ENCODE results near the gene PTHLH. TPM values are rescaled to one million over a fixed set of nuclear protein-coding genes. Genes with fewer than 3 reads are reported as not detected.

The PTHLH gene
- total and polyA plus RNA-seq, 2 donors (not counting 1 experiment from before 2014, with no cell fraction given), result not detected

GRCh38 chr12:27915536-27915935, 57.0 kb downstream of the PTHLH start:
- POLR2A ChIA-PET, result no interaction called here

GRCh38 chr12:27915021-27915420, 57.5 kb downstream of the PTHLH start:
- ATAC-seq (ENCODE audit: low read depth), result no peak
- intact Hi-C loops (cut with micrococcal nuclease), result no loop called here
- no peak overlapping the region for H3K4me3 Mint-ChIP-seq
- Histone ChIP-seq H3K4me2 (replicated peaks; ENCODE audit: low read depth, low read length, poor library complexity, severe bottlenecking) (no peak overlapping the region), H3K27ac (ENCODE audit: low read length in 2 of 2) (no peak overlapping the region), H3K9me3 (ENCODE audit: control extremely low read depth in 1 of 3, control insufficient read depth in 2 of 3, insufficient read depth in 1 of 3, low read length in 2 of 3) (peaks cover 0 to 7% (median 0%) of the 10 kb centered on the region in 3 donors), H3K4me1 (ENCODE audit: control insufficient read depth in 2 of 2, insufficient read depth in 2 of 2, low read length in 2 of 2) (no peaks in the 10 kb centered on the region), H3K36me3 (replicated peaks in 1 of 2; ENCODE audit: control extremely low read depth in 1 of 2, control insufficient read depth in 1 of 2, extremely low read depth in 1 of 2, insufficient read depth in 2 of 2, low read length in 1 of 2) (no peaks in the 10 kb centered on the region), H4K20me1 (ENCODE audit: control insufficient read depth, insufficient read depth, low read length, poor library complexity, severe bottlenecking) (no peaks in the 10 kb centered on the region), H3K27me3 (replicated peaks in 1 of 4; ENCODE audit: control extremely low read depth in 1 of 4, control insufficient read depth in 3 of 4, insufficient read depth in 4 of 4, low read length in 3 of 4) (peaks cover 0 to 4% (median 0%) of the 10 kb centered on the region in 4 experiments), H3K9ac (ENCODE audit: low read length) (no peak overlapping the region), H2AFZ (ENCODE audit: insufficient read depth, low read depth, low read length, poor library complexity, severe bottlenecking) (no peak overlapping the region), H3K4me3 (ENCODE audit: control extremely low read depth in 1 of 5, extremely low read depth in 1 of 5, insufficient read depth in 1 of 5, low read depth in 2 of 5, low read length in 4 of 5) (no peak overlapping the region), H3K79me2 (ENCODE audit: control insufficient read depth, insufficient read depth, low read length) (no peaks in the 10 kb centered on the region)
- WGBS (ENCODE audit: insufficient coverage), result 73% methylated on average over 2 of the region's 3 CpGs
- ChIA-PET CTCF (no interaction called here), POLR2A (no interaction called here)
- H3K27ac Mint-ChIP-seq, result no peak overlapping the region
- peaks cover 2% of the 10 kb centered on the region for H3K9me3 Mint-ChIP-seq (ENCODE audit: insufficient read depth)
- no peaks in the 10 kb centered on the region for H3K27me3 Mint-ChIP-seq
- TF ChIP-seq CTCF (IDR thresholded peaks at IDR 0.05) (no peak), EZH2 (IDR thresholded peaks at IDR 0.05; ENCODE audit: borderline replicate concordance, insufficient read depth, low read depth, low read length, poor library complexity, severe bottlenecking) (no peak)
- no peak for DNase-seq
- no peaks in the 10 kb centered on the region for H3K4me1 Mint-ChIP-seq

More at GRCh38 chr12:27915536-27915935, 57.0 kb downstream of the PTHLH start:
- Histone ChIP-seq H2AFZ (ENCODE audit: insufficient read depth, low read depth, low read length, poor library complexity, severe bottlenecking) (no peak overlapping the region), H3K9ac (ENCODE audit: low read length) (no peak overlapping the region), H3K4me3 (ENCODE audit: control extremely low read depth in 1 of 5, extremely low read depth in 1 of 5, insufficient read depth in 1 of 5, low read depth in 2 of 5, low read length in 4 of 5) (no peak overlapping the region), H3K79me2 (ENCODE audit: control insufficient read depth, insufficient read depth, low read length) (no peaks in the 10 kb centered on the region), H3K27me3 (replicated peaks in 1 of 4; ENCODE audit: control extremely low read depth in 1 of 4, control insufficient read depth in 3 of 4, insufficient read depth in 4 of 4, low read length in 3 of 4) (peaks cover 0 to 4% (median 0%) of the 10 kb centered on the region in 4 experiments), H3K4me1 (ENCODE audit: control insufficient read depth in 2 of 2, insufficient read depth in 2 of 2, low read length in 2 of 2) (no peaks in the 10 kb centered on the region), H3K4me2 (replicated peaks; ENCODE audit: low read depth, low read length, poor library complexity, severe bottlenecking) (no peak overlapping the region), H4K20me1 (ENCODE audit: control insufficient read depth, insufficient read depth, low read length, poor library complexity, severe bottlenecking) (no peaks in the 10 kb centered on the region), H3K9me3 (ENCODE audit: control extremely low read depth in 1 of 3, control insufficient read depth in 2 of 3, insufficient read depth in 1 of 3, low read length in 2 of 3) (peaks cover 0 to 7% (median 0%) of the 10 kb centered on the region in 3 donors), H3K36me3 (replicated peaks in 1 of 2; ENCODE audit: control extremely low read depth in 1 of 2, control insufficient read depth in 1 of 2, extremely low read depth in 1 of 2, insufficient read depth in 2 of 2, low read length in 1 of 2) (no peaks in the 10 kb centered on the region), H3K27ac (ENCODE audit: low read length in 2 of 2) (no peak overlapping the region)
- intact Hi-C loops (cut with micrococcal nuclease), result no loop called here
- H3K27ac Mint-ChIP-seq, result no peak overlapping the region
- CTCF ChIA-PET, result no interaction called here
- H3K9me3 Mint-ChIP-seq (ENCODE audit: insufficient read depth), result peaks cover 2% of the 10 kb centered on the region
- H3K4me1 Mint-ChIP-seq, result no peaks in the 10 kb centered on the region
- no peaks in the 10 kb centered on the region for H3K27me3 Mint-ChIP-seq
- no peak for ATAC-seq (ENCODE audit: low read depth)
- no peak for DNase-seq
- TF ChIP-seq CTCF (IDR thresholded peaks at IDR 0.05) (no peak), EZH2 (IDR thresholded peaks at IDR 0.05; ENCODE audit: borderline replicate concordance, insufficient read depth, low read depth, low read length, poor library complexity, severe bottlenecking) (no peak)
- no peak overlapping the region for H3K4me3 Mint-ChIP-seq
- 90% methylated on average over 1 of the region's 1 CpG for WGBS (ENCODE audit: insufficient coverage)

All from B cell (primary cell).